SK-N-MC (cell line): Measurements from ENCODE around the gene MRTFA.

Source experiments
- EZH2 ChIP-seq: fragments of 200-600 bp; sonication (generic); IDR thresholded peaks from one replicate; pipeline ENCODE4 v1.6.1; 2017; ENCODE audit warnings: antibody characterized with exemption
- POLR2AphosphoS5 ChIP-seq: IDR thresholded peaks from 2 replicates; pipeline ENCODE4 v1.6.1; 2012; ENCODE audit warnings: mild to moderate bottlenecking, low read depth, low read length, borderline replicate concordance

GRCh38 chr22:40618400-40618799 lies 18.1 kb downstream of the MRTFA start:
- TF ChIP-seq EZH2 (no peak), POLR2AphosphoS5 (no peak)
